ENCODE results near the gene SUSD5. TPM values are rescaled to one million over a fixed set of nuclear protein-coding genes. Genes with fewer than 3 reads are reported as not detected.

The SUSD5 gene
- total RNA-seq, 1 experiment from 2014 or later, result 4.9 TPM

DNA sequence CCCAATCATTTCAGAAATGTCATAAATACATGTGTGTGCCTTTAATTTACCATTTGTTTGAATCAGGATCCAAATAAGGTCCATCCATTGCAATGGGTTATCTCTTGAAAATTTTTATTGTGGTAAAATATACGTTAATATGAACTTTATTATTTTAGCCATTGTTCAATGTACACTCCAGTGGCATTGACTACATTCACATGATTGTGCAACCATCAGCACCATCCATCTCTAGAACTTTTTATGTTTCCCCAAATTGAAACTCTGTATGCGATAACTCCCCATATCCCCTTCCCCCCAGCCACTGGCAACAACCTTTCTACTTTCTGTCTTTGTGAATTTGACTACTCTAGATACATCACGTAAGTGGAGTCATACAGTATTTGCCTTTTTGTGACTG, 92.8 kb downstream of the SUSD5 start:
- H3K14ac ChIP-seq (ENCODE audit: insufficient read depth, low read length), result no peak overlapping the region
- H3K4ac ChIP-seq (ENCODE audit: low read depth, low read length), result no peak overlapping the region
- H3K79me1 ChIP-seq (ENCODE audit: insufficient read depth, low read depth, low read length, poor library complexity, severe bottlenecking), result no peaks in the 10 kb centered on the region
- H4K8ac ChIP-seq (replicated peaks; ENCODE audit: insufficient read length, low read depth, low read length), result no peak overlapping the region
- no peak for DNase-seq
- H3K4me2 ChIP-seq (ENCODE audit: insufficient read depth, insufficient read length, low read length), result no peak overlapping the region
- no peak overlapping the region for H2AK5ac ChIP-seq (ENCODE audit: insufficient read length, low read length)
- no peak overlapping the region for H3K27ac ChIP-seq (ENCODE audit: insufficient read length, low read depth, low read length)
- no peaks in the 10 kb centered on the region for H3K79me2 ChIP-seq (ENCODE audit: insufficient read depth, low read length)
- H3T11ph ChIP-seq (ENCODE audit: low read length), result no peak overlapping the region
- H2AFZ ChIP-seq (ENCODE audit: low read length), result no peak overlapping the region
- H2BK5ac ChIP-seq (ENCODE audit: insufficient read length, low read length), result no peak overlapping the region
- H3K4me3 Mint-ChIP-seq, result no peak overlapping the region
- H3K27ac Mint-ChIP-seq, result no peak overlapping the region
- H2BK12ac ChIP-seq (ENCODE audit: insufficient read length, low read depth, low read length), result no peak overlapping the region
- no CpG with 5 or more reads among the region's 3 CpGs for WGBS (ENCODE audit: extremely low coverage, insufficient read length, low lambda C conversion rate)
- no peak overlapping the region for H4K5ac ChIP-seq (ENCODE audit: insufficient read length, low read depth, low read length)
- H3K9ac ChIP-seq (ENCODE audit: extremely low read depth, insufficient read length, low read length), result no peak overlapping the region
- no peaks in the 10 kb centered on the region for H3K23me2 ChIP-seq (ENCODE audit: insufficient read length, low read depth, low read length, poor library complexity, severe bottlenecking)
- H2BK15ac ChIP-seq (ENCODE audit: low read depth, low read length), result no peak overlapping the region
- H3K9me3 ChIP-seq (ENCODE audit: control insufficient read depth, low read depth, low read length), result no peaks in the 10 kb centered on the region
- H3K18ac ChIP-seq (ENCODE audit: insufficient read length, low read depth, low read length), result no peak overlapping the region
- H3K23ac ChIP-seq (ENCODE audit: insufficient read length, low read depth, low read length), result no peak overlapping the region
- no peak overlapping the region for H4K91ac ChIP-seq (ENCODE audit: insufficient read length, low read depth, low read length)
- H3K4me1 ChIP-seq (ENCODE audit: insufficient read depth, low read length), result no peaks in the 10 kb centered on the region
- no peak overlapping the region for H2BK20ac ChIP-seq (ENCODE audit: low read depth, low read length, poor library complexity, severe bottlenecking)
- no peaks in the 10 kb centered on the region for H3K27me3 ChIP-seq (ENCODE audit: insufficient read depth, low read length)
- H3K36me3 Mint-ChIP-seq (ENCODE audit: insufficient read depth in 1 of 3, low read depth in 3 of 3), result peaks cover 7 to 36% (median 23%) of the 10 kb centered on the region in 3 experiments; a peak in 6 of 7 replicates
- TF ChIP-seq, protein P1, sequence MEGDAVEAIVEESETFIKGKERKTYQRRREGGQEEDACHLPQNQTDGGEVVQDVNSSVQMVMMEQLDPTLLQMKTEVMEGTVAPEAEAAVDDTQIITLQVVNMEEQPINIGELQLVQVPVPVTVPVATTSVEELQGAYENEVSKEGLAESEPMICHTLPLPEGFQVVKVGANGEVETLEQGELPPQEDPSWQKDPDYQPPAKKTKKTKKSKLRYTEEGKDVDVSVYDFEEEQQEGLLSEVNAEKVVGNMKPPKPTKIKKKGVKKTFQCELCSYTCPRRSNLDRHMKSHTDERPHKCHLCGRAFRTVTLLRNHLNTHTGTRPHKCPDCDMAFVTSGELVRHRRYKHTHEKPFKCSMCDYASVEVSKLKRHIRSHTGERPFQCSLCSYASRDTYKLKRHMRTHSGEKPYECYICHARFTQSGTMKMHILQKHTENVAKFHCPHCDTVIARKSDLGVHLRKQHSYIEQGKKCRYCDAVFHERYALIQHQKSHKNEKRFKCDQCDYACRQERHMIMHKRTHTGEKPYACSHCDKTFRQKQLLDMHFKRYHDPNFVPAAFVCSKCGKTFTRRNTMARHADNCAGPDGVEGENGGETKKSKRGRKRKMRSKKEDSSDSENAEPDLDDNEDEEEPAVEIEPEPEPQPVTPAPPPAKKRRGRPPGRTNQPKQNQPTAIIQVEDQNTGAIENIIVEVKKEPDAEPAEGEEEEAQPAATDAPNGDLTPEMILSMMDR (conservative IDR thresholded peaks at IDR 0.05), result no peak
- no peak overlapping the region for H3K56ac ChIP-seq (ENCODE audit: insufficient read length, low read depth, low read length)
- peaks cover 4% of the 10 kb centered on the region in 2 experiments for H3K4me1 Mint-ChIP-seq
- H2BK120ac ChIP-seq (ENCODE audit: low read depth, low read length, poor library complexity, severe bottlenecking), result no peak overlapping the region
- no peaks in the 10 kb centered on the region for H4K20me1 ChIP-seq (ENCODE audit: control insufficient read depth, insufficient read depth, insufficient read length)
- H3K27me3 Mint-ChIP-seq (ENCODE audit: low read depth), result no peaks in the 10 kb centered on the region
- no peaks in the 10 kb centered on the region for H3K9me3 Mint-ChIP-seq
